Measurements from ENCODE around the gene TXNL4B. TPM values are rescaled to one million over a fixed set of nuclear protein-coding genes. Genes with fewer than 3 reads are reported as not detected.
"Not testable (repeated sequence)": the region's sequence is repeated elsewhere in the genome, so short reads cannot be mapped to it uniquely, and the experiment has no call there.

Gene TXNL4B
- total RNA-seq, 1 donor from 2014 or later = 10.2 TPM

DNA sequence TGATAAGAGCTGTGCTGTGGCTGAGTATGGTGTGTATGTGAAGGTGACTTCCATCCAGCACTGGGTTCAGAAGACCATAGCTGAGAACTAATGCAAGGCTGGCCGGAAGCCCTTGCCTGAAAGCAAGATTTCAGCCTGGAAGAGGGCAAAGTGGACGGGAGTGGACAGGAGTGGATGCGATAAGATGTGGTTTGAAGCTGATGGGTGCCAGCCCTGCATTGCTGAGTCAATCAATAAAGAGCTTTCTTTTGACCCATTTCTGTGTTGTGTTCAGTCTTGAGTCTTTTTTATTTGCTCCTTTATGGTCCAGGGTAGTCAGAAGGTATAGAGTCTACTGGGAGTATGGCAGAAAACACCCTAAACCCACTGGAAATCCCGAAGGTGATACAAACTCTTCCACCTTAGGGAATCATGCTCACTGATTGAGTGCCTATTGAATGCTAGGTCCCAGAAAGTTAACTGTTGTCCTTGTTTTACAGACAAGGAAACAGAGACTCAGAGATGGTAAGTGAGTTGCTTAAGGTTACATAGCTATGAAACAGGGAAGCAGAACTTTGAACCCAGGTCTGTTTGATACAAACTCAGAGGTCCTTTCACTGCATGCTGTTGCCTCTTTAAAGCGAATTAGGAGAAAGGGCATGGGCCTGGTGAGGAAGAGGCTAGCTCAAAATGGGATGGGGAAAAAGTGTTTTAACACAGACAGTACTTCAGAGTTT is 16.3 kb downstream of the TXNL4B start:
- FAIRE-seq; DNase-seq (ENCODE audit: low spot score in 2 of 2): not testable (repeated sequence)

DNA sequence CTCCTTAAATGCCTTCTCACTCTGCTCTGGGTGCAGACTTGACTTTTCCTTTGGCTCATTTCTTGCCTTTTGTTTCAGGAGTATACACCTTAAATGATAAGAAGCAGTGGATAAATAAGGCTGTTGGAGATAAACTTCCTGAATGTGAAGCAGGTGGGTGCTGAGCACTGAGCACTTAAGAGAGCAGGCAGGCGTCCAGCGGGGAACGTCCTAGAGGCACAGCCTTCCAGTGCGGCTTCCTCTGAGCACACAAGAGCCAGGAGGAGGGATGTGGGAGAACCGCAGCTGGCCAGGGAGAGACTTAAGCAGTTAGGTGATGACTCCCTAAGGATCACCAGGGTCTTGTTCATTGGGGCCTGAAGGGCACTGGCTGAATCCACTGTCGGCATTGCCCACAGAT is 18.4 kb downstream of the TXNL4B start:
- not testable (repeated sequence) for FAIRE-seq; DNase-seq (ENCODE audit: low spot score in 2 of 2)

DNA sequence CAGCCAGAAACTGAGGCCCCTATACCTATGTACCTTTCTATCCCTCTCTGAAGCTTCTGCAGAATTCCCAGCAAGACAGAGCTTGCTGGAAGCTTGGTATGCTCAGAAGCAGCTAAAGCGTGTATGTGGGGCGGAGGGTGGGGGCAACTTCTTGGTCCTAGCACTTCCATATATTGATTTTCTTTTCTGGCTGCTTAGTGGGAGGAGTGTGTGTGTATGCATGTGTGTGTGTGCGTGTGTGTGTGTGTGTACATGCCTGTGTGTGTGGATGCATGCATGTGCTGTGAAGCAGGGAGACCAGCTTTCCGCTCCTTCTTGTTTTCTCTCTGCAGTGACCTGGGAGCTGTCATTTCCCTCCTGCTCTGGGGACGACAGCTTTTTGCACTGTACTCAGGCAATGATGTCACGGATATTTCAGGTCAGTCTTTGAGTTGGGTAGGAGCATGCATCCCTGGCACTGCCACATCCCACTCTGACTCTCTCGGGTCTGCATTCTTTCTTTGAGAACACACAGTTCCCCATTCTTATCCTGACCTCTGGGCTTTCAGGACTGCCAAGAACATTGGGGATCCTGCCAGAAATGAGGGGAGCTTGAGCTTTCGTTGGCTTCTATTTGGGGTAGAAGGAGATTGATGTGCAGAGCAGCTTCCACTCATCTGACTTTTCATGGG is 19.7 kb downstream of the TXNL4B start:
- DNase-seq (ENCODE audit: low spot score in 2 of 2) (peak in 1 of 2 donors; percentile 18), FAIRE-seq (no peak)

DNA sequence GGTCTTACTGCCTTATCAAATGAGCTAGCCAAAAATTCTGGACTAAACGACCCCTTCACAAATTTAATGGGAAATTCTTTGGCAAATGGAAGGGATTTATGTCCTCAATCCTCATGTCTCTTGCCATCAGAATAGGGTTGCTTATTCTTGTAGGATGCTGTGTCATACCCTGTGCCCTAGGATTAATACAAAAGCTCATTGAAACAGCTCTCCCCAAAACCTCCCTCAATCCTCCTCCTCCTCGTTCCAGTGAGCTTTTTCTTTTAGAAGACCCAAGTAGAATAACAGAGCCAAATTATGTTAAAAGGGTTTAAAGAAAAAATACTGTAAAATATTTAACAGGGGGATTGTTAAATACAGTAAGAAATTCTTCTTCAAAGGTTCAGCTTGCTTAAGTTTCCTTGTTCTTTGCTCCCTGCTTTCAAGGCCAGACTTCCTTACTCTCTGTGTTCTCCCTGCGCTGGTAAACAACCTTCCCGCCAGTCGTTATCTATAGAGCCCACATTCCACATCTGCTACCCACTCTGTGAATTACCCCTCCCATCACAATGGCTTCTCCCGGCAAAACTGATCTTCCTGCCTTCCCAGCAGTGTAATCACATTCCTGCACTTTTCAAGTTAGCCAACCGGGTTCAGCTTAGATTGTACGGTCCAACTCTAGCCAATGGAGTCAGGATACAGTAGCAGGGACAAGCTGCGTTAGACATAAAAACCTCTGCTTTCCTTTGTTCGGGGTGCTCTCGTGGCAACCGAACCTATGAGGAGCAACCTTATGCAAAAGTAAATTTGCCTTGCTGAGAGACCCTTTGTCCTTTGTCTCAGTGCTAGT is 20.7 kb downstream of the TXNL4B start:
- FAIRE-seq (no peak), DNase-seq (ENCODE audit: low spot score in 2 of 2) (no peak)

DNA sequence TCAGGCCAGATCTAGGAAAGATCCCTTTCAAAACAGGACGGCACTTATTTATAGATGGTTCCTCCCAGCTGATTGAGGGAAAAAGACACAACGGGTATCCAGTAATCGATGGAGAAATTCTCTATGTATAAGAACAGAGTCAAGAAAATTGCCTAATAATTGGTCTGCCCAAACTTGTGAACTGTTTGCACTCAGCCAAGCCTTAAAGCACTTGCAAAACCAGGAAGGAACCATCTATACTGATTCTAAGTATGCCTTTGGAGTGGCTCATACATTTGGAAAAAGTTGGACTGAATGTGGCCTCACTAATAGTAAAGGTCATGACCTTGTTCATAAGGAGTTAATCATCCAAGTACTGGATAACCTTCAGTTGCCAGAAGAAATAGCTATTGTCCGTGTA is 24.5 kb downstream of the TXNL4B start:
- FAIRE-seq (no peak), DNase-seq (ENCODE audit: low spot score in 2 of 2) (no peak)

DNA sequence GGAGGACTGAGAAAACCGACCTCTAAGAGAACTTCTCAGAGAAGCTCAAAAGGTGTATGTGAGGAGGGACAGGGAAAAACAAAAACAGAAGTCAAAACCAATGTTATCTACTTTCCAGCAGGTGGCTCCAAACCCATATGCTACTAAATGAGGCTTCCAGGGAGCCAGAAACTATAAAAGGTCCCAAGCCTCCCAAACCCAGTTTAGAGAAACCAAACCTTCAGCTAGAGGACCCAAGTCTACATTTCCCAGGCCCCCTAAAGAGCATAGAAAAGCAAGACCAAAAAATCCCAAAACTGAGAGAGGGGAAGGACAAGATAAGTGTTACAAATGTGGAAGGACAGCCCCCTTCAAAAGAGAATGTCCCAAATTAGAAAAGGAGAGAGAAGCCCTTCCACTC is 26.7 kb downstream of the TXNL4B start:
- peak; percentile 93 for FAIRE-seq
- peak; percentile 35 to 46 for DNase-seq (ENCODE audit: low spot score in 2 of 2)

DNA sequence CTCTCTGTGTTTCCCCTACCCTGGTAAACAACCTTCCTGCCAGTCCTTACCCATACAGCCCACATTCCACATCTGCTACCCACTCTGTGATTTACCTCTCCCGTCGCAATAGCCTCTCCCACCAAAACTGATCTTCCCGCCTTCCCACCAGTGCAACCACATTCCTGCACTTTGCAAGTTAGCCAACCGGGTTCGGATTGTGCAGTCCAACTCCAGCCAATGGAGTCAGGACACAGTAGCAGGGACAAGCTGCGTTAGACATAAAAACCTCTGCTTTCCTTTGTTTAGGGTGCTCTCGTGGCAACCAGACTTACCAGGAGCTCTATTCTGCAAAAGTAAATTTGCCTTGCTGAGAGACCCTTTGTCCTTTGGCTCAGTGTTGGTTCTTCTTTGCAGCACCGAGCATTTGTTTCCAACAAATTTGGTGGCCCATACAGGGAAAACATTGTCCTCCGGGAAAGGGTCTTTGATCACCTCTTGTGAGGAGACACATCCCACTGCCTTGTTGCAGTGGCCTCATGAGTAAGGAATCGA is 29.0 kb downstream of the TXNL4B start:
- no peak for FAIRE-seq
- no peak for DNase-seq (ENCODE audit: low spot score in 2 of 2)

DNA sequence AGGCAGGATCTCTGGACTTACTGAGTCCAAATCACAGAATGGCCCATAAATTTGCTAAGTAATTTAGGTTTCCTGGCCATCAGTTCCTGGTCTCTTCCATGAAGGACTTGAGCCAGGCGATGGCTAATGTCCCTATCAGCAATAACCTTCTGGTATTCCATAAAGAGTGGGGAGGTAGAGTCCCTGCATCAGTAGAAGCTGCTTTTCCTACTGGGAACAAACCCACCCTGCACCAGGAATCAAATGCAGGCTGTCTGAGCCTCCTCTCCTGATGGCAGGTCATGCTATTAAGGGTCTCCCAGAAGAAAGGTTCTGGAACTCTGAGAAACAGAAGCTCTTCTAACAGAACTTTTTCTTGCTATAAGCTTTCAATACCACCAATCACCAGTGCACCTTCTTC is 31.9 kb downstream of the TXNL4B start:
- FAIRE-seq (no peak), DNase-seq (ENCODE audit: low spot score in 2 of 2) (no peak)

DNA sequence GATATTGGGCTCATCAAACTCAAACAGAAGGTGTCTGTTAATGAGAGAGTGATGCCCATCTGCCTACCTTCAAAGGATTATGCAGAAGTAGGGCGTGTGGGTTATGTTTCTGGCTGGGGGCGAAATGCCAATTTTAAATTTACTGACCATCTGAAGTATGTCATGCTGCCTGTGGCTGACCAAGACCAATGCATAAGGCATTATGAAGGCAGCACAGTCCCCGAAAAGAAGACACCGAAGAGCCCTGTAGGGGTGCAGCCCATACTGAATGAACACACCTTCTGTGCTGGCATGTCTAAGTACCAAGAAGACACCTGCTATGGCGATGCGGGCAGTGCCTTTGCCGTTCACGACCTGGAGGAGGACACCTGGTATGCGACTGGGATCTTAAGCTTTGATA is 33.0 kb downstream of the TXNL4B start:
- FAIRE-seq (no peak), DNase-seq (ENCODE audit: low spot score in 2 of 2) (no peak)

DNA sequence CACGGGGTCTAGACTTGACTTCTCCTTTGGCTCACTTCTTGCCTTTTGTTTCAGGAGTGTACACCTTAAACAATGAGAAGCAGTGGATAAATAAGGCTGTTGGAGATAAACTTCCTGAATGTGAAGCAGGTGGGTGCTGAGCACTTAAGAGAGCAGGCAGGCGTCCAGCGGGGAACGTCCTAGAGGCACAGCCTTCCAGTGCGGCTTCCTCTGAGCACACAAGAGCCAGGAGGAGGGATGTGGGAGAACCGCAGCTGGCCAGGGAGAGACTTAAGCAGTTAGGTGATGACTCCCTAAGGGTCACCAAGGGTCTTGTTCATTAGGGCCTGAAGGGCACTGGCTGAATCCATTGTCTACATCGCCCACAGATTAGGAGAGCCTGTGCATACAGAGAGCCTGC is 34.4 kb downstream of the TXNL4B start:
- not testable (repeated sequence) for FAIRE-seq; DNase-seq (ENCODE audit: low spot score in 2 of 2)

DNA sequence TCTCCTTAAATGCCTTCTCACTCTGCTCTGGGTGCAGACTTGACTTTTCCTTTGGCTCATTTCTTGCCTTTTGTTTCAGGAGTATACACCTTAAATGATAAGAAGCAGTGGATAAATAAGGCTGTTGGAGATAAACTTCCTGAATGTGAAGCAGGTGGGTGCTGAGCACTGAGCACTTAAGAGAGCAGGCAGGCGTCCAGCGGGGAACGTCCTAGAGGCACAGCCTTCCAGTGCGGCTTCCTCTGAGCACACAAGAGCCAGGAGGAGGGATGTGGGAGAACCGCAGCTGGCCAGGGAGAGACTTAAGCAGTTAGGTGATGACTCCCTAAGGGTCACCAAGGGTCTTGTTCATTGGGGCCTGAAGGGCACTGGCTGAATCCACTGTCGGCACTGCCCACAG is 36.1 kb downstream of the TXNL4B start:
- DNase-seq (ENCODE audit: low spot score in 2 of 2); FAIRE-seq: not testable (repeated sequence)

DNA sequence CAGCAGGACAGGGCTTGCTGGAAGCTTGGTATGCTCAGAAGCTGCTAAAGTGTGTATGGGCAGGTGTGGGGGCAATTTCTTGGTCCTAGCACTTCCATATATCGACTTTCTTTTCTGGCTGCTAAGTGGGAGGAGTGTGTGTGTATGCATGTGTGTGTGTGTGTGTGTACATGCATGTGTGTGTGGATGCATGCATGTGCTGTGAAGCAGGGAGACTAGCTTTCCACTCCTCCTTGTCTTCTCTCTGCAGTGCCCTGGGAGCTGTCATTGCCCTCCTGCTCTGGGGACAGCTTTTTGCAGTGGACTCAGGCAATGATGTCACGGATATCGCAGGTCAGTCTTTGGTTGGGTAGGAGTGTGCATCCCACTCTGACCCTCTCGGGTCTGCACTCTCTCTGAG is 37.5 kb downstream of the TXNL4B start:
- DNase-seq (ENCODE audit: low spot score in 2 of 2) (no peak), FAIRE-seq (no peak)

DNA sequence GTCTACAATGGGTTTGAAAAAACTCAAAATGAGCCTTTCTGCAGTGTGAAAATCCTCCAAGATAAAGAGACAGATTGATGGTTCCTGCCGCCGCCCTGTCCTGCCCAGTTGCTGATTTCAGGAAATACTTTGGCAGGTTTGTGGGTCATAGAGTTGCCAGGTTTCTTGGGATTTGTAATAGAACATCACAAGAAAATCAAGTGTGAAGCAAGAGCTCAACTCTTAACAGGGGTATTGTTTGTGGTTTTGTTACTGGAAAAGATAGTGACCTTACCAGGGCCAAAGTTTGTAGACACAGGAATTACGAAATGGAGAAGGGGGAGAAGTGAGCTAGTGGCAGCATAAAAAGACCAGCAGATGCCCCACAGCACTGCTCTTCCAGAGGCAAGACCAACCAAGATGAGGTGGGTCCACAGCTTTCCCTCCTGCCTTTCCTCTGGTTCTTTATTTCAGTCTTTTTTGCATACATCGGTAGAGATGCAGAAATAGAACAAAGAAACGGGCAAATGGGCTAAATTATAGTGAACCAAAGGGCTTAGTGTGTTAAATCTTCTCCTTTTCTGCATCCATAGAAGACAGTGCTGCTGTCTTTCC is 39.1 kb downstream of the TXNL4B start, which contains the start of gene HP:
Gene HP, plus strand, starts transcription at position 252 of the 594 bp plus-strand sequence. Its CDS starts 148 bp downstream, at position 400.
- FAIRE-seq; DNase-seq (ENCODE audit: low spot score in 2 of 2): not testable (repeated sequence)

DNA sequence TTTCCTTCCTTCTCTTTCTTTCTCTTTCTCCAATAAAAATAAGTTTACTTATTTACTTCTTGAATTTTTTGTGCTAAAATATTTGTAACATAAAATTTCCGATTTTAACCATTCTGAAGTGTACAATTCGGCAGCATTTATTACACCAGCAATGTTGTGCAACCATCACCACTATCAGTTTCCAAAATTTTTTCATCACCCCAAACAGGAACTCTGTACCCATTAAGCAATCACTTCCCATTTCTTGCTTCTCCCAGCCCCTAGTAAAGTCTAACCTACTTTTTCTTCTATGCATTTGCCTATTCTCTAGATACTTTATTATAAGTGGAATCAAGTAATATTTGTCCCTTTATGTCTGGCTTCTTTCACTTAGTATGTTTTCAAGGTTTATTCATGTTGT is 41.6 kb downstream of the TXNL4B start:
- no peak for FAIRE-seq
- no peak for DNase-seq (ENCODE audit: low spot score in 2 of 2)

DNA sequence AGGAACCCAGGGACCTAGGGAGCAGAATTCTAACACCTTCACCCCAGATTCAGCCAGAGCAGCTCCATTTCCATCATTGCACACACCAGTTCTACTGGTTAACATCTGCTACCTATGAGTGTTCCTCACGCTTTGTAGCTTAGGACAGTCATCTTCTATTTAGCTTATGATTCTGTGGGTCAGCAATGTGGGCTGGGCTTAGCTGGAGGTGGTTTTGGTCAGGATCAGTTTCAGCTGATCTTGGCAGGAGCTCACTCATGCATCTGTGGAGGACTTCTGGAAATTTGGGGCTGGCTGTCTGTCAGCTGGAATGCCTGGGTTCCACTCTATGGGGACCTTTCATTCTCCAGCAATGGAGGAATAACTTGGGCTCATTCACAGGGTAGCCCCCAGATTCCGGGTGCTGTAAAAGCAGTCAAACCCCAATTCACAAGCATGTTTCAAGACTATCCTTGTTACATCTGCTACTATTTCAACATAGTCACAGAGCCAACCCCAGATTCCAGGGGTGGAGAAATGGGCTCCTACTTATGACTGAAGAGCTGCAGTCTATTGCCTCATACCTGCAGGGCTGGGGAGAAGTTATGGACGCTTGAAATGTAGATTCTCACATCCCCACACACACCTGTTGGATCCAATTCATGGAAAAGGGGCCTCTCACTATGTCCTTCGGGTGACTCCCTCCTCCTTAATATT is 42.5 kb downstream of the TXNL4B start:
- no peak for DNase-seq (ENCODE audit: low spot score in 2 of 2)

DNA sequence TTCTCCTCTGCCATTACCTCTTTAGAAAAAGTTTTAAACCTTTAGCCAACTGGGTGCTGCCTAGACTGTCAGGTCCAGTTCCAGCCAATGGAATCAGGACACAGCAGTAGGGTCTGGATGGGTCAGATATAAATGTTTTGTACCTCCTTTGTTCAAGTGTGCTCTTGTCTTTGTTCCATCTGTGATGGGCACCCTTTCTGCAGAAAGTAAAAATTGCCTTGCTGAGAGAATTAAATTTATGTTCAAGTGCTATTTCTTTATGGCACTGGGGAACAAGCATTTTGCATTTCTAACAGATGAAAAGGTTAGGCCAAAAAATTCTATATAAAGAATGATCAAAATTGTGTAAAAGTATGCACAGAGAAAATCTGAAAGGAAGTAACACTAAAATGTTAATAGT is 44.3 kb downstream of the TXNL4B start:
- no peak for DNase-seq (ENCODE audit: low spot score in 2 of 2)
- FAIRE-seq = no peak

More for the DNA sequence above, 42.5 kb downstream of the TXNL4B start:
- FAIRE-seq = no peak

DNA sequence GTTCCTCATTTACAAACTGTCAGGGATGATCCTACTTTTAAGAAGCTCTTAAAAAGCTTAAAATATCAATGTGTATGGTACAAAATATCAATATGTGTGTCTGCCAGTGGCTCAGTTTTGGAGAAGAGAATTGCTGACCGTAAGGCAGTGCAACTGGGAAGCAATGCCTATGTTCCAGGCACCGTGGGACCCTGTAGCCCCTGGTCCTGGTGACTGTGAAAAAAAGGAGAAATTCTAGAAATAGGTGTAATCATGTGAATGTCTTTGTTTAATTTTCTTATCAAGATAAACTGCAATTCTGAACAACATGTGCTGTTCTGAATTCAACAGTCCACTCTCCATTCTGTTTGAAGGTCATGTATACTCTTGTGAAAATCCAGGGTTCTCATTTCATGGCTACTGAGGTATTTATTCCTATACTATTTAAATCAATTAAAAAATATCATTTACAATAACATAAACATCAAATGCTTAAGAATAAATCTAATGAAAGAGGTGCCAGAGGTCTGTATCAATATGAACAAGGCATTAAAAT is 48.5 kb downstream of the TXNL4B start:
- DNase-seq (ENCODE audit: low spot score in 2 of 2) = no peak
- FAIRE-seq = no peak

DNA sequence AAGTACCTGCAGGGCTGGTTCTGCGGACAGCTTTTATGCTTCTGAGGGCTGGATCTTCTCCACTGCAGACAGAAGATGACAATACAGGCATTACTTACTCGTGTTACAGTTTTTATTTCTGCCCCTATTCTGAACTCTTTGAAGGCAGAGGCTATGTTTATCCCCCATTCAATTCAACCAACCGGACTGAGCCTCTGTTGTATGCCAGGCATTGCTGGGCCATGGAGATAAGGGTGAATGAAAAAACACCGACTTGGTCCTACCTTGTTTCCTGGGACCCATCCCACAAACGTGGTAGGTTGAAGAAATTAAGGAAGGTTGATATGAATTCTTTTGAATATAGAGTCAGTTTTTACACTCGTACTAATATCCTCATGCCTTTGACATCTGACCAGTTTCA is 49.1 kb downstream of the TXNL4B start:
- DNase-seq (ENCODE audit: low spot score in 2 of 2) (no peak), FAIRE-seq (no peak)

DNA sequence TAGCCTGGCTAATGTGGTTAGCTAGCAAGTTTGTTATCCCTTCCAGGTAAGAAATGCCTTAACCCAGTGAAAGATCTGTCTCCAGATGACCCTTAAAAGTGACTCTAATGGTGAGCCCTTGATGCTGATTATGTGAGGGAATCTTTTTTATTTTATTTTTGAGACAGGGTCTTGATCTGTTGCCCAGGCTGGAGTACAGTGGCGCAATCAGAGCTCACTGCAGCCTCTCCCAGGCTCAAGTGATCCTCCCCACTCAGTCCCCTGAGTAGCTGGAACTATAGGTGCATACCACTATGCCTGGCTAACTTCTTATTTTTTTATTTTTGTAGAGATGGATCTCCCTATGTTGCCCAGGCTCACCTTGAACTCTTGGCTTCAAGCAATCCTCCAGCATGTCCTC is 49.9 kb downstream of the TXNL4B start:
- FAIRE-seq (no peak), DNase-seq (ENCODE audit: low spot score in 2 of 2) (no peak)

DNA sequence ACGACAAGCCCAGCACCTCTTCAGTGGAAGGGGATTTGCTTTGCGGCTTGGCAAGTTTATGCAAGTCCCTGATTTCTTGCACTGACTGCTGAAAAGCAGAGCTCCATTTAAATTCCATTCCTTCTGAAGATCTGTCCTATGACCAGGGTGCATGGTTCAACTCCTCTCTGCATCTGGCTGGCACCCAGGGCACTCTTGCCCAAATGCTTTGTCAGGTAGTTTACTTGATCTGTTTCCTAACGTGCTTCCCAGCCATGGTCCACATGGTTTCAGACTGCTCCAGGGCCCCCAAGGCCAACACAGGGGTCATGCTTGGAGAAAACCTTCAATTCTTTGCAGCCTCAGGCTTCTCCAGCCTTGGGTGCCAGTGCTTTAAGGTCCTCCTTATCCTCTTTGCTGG is 50.4 kb downstream of the TXNL4B start:
- FAIRE-seq (no peak), DNase-seq (ENCODE audit: low spot score in 2 of 2) (no peak)
